H9 (cell line): Measurements from ENCODE around the gene BTNL3. TPM values are rescaled to one million over a fixed set of nuclear protein-coding genes. Genes with fewer than 3 reads are reported as not detected.

Experiments used
- DNase-seq: peaks from one replicate; pipeline ENCODE4 v3.0.0-alpha.2; 2017
- H2AFZ ChIP-seq: one replicate; pipeline ENCODE4 v1.6.1; 2013; ENCODE audit warnings: mild to moderate bottlenecking, low read length, control low read depth, moderate library complexity
- H2AK5ac ChIP-seq: 2 replicates; pipeline ENCODE4 v1.6.1; 2013; ENCODE audit warnings: low read length, control low read depth, mixed read lengths; ENCODE audit not compliant: insufficient read length
- H2BK120ac ChIP-seq: one replicate; pipeline ENCODE4 v1.6.1; 2013; ENCODE audit warnings: low read depth, mild to moderate bottlenecking, low read length, control low read depth, inconsistent platforms; ENCODE audit not compliant: poor library complexity, severe bottlenecking
- H2BK12ac ChIP-seq: 2 replicates; pipeline ENCODE4 v1.6.1; 2013; ENCODE audit warnings: low read length, control low read depth, mixed read lengths, low read depth; ENCODE audit not compliant: insufficient read length
- H2BK15ac ChIP-seq: 2 replicates; pipeline ENCODE4 v1.6.1; 2013; ENCODE audit warnings: low read depth, low read length, control low read depth
- H2BK20ac ChIP-seq: one replicate; pipeline ENCODE4 v1.6.1; 2013; ENCODE audit warnings: low read depth, mild to moderate bottlenecking, low read length, control low read depth, inconsistent platforms; ENCODE audit not compliant: poor library complexity, severe bottlenecking
- H2BK5ac ChIP-seq: 2 replicates; pipeline ENCODE4 v1.6.1; 2013; ENCODE audit warnings: low read length, control low read depth, mixed read lengths; ENCODE audit not compliant: insufficient read length
- H3K14ac ChIP-seq: 2 replicates; pipeline ENCODE4 v1.6.1; 2013; ENCODE audit warnings: low read length, control low read depth; ENCODE audit not compliant: insufficient read depth
- H3K18ac ChIP-seq: 2 replicates; pipeline ENCODE4 v1.6.1; 2013; ENCODE audit warnings: low read depth, mild to moderate bottlenecking, mixed read lengths, low read length, control low read depth; ENCODE audit not compliant: insufficient read length
- H3K23ac ChIP-seq: 2 replicates; pipeline ENCODE4 v1.6.1; 2013; ENCODE audit warnings: low read length, control low read depth, mixed read lengths, low read depth; ENCODE audit not compliant: insufficient read length
- H3K23me2 ChIP-seq: 2 replicates; pipeline ENCODE4 v1.6.1; 2013; ENCODE audit warnings: low read depth, mild to moderate bottlenecking, mixed read lengths, low read length, control low read depth; ENCODE audit not compliant: insufficient read length, poor library complexity, severe bottlenecking
- H3K27ac ChIP-seq: 2 replicates; pipeline ENCODE4 v1.5.1; 2013; ENCODE audit warnings: low read length, control low read depth, mixed read lengths, low read depth; ENCODE audit not compliant: insufficient read length
- H3K27me3 ChIP-seq: 2 replicates; pipeline ENCODE4 v1.6.1; 2013; ENCODE audit warnings: low read length, control low read depth, inconsistent platforms; ENCODE audit not compliant: insufficient read depth
- H3K4ac ChIP-seq: 2 replicates; pipeline ENCODE4 v1.6.1; 2013; ENCODE audit warnings: low read depth, mild to moderate bottlenecking, control low read depth, inconsistent platforms, low read length, moderate library complexity
- H3K4me1 ChIP-seq: 2 replicates; pipeline ENCODE4 v1.6.1; 2013; ENCODE audit warnings: low read length, control low read depth, inconsistent platforms; ENCODE audit not compliant: insufficient read depth
- H3K4me2 ChIP-seq: 2 replicates; pipeline ENCODE4 v1.6.1; 2013; ENCODE audit warnings: low read length, control low read depth, mixed read lengths; ENCODE audit not compliant: insufficient read length, insufficient read depth
- H3K56ac ChIP-seq: 2 replicates; pipeline ENCODE4 v1.6.1; 2013; ENCODE audit warnings: low read depth, mild to moderate bottlenecking, mixed read lengths, low read length, control low read depth; ENCODE audit not compliant: insufficient read length
- H3K79me1 ChIP-seq: 2 replicates; pipeline ENCODE4 v1.6.1; 2013; ENCODE audit warnings: low read depth, mild to moderate bottlenecking, moderate library complexity, low read length, control low read depth, inconsistent platforms; ENCODE audit not compliant: insufficient read depth, poor library complexity, severe bottlenecking
- H3K79me2 ChIP-seq: 2 replicates; pipeline ENCODE4 v1.6.1; 2013; ENCODE audit warnings: low read length, control low read depth, inconsistent platforms; ENCODE audit not compliant: insufficient read depth
- H3K9ac ChIP-seq: 2 replicates; pipeline ENCODE4 v1.6.1; 2013; ENCODE audit warnings: low read length, control low read depth, mixed read lengths; ENCODE audit not compliant: insufficient read length; ENCODE audit errors: extremely low read depth
- H3K9me3 ChIP-seq: one replicate; pipeline ENCODE4 v1.6.1; 2013; ENCODE audit warnings: low read depth, low read length, inconsistent platforms; ENCODE audit not compliant: control insufficient read depth
- H3T11ph ChIP-seq: one replicate; pipeline ENCODE4 v1.6.1; 2013; ENCODE audit warnings: mild to moderate bottlenecking, low read length, control low read depth, inconsistent platforms
- H4K20me1 ChIP-seq: one replicate; pipeline ENCODE4 v1.6.1; 2013; ENCODE audit not compliant: control insufficient read depth, insufficient read length, insufficient read depth
- H4K5ac ChIP-seq: 2 replicates; pipeline ENCODE4 v1.6.1; 2013; ENCODE audit warnings: low read depth, mild to moderate bottlenecking, mixed read lengths, low read length, control low read depth; ENCODE audit not compliant: insufficient read length
- H4K8ac ChIP-seq: replicated peaks from 2 replicates; pipeline ENCODE4 v1.6.1; 2013; ENCODE audit warnings: low read length, control low read depth, mixed read lengths, low read depth; ENCODE audit not compliant: insufficient read length
- H4K91ac ChIP-seq: 2 replicates; pipeline ENCODE4 v1.6.1; 2013; ENCODE audit warnings: low read depth, mild to moderate bottlenecking, moderate library complexity, mixed read lengths, low read length, control low read depth; ENCODE audit not compliant: insufficient read length
- H3K27ac Mint-ChIP-seq, 3 experiments: 2 replicates in 2 of 3; 3 replicates in 1 of 3; pipeline ENCODE4 v1.8.0; 2020 to 2021; ENCODE audit warnings: mixed read lengths in 3 of 3, mild to moderate bottlenecking in 1 of 3, moderate library complexity in 1 of 3
- H3K27me3 Mint-ChIP-seq: 2 replicates; pipeline ENCODE4 v1.8.0; 2021; ENCODE audit warnings: low read depth, mild to moderate bottlenecking, moderate library complexity, mixed read lengths
- H3K36me3 Mint-ChIP-seq, 3 experiments: 2 replicates in 2 of 3; 3 replicates in 1 of 3; pipeline ENCODE4 v1.8.0; 2020 to 2021; ENCODE audit warnings: low read depth in 3 of 3, mixed read lengths in 3 of 3; ENCODE audit not compliant: insufficient read depth in 1 of 3
- H3K4me1 Mint-ChIP-seq, 2 experiments: 2 replicates each; pipeline ENCODE4 v1.8.0; 2020; ENCODE audit warnings: mixed read lengths in 2 of 2
- H3K4me3 Mint-ChIP-seq, 2 experiments: 2 replicates in 1 of 2; 3 replicates in 1 of 2; pipeline ENCODE4 v1.8.0; 2020 to 2021; ENCODE audit warnings: mild to moderate bottlenecking in 2 of 2, mixed read lengths in 2 of 2, moderate library complexity in 1 of 2
- H3K9me3 Mint-ChIP-seq, 2 experiments: 2 replicates in 1 of 2; 3 replicates in 1 of 2; pipeline ENCODE4 v1.8.0; 2020; ENCODE audit warnings: mild to moderate bottlenecking in 2 of 2, mixed read lengths in 2 of 2, moderate library complexity in 1 of 2
- WGBS: extraction: QIAGEN DNeasy Blood & Tissue Kit; methylation state at CpG from one replicate; pipeline ENCODE4 v1.1.7; 2013; ENCODE audit warnings: missing lambda C conversion rate, low lambda C conversion rate, mixed read lengths; ENCODE audit not compliant: insufficient read length; ENCODE audit errors: extremely low coverage; 5-methylcytosine and 5-hydroxymethylcytosine counted together
- total RNA-seq: library from RNA; stranded (reverse); gene quantifications from 2 replicates; pipeline ENCODE4 v1.2.1, GENCODE V29; 2021
- TF ChIP-seq, protein P1 (sequence below): fragments of 200-600 bp; sonication (generic); conservative IDR thresholded peaks from 3 replicates; pipeline ENCODE4 v1.8.0; 2021; ENCODE audit warnings: antibody characterized with exemption, mild to moderate bottlenecking

The BTNL3 gene
- total RNA-seq, 1 experiment from 2014 or later: not detected

DNA sequence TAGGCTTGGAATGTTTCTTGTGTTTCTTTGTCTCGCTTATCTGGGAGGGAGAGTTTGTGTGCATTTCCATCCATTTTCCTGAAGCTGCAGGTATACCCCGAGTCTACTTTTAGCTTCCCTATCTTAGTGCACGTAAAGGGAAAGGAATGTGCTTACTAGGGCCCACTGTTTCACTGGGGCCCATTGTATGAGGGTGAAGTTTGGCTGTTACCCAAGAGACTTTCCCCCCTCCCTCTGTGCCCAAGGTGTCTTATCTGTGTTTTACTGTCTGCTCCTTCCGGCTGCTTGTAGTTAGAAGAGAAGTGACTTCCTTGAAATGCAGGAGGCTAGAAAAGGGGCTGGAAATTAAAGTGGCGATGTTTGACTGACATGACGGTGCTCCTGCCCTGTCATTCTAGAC is 12.1 kb upstream of the BTNL3 start:
- Mint-ChIP-seq H3K9me3 (peaks cover 0 to 3% of the 10 kb centered on the region in 2 experiments; a peak in 2 of 5 replicates), H3K4me1 (no peaks in the 10 kb centered on the region), H3K4me3 (no peak overlapping the region), H3K27ac (no peak overlapping the region), H3K36me3 (no peaks in the 10 kb centered on the region), H3K27me3 (peaks cover 1% of the 10 kb centered on the region; the same call in 1 of the 2 replicates)
- Histone ChIP-seq H3K79me1 (no peaks in the 10 kb centered on the region), H4K91ac (no peak overlapping the region), H3K4ac (no peak overlapping the region), H4K20me1 (no peaks in the 10 kb centered on the region), H2BK5ac (no peak overlapping the region), H3K79me2 (no peaks in the 10 kb centered on the region), H3K18ac (no peak overlapping the region), H2AK5ac (no peak overlapping the region), H3K4me2 (no peak overlapping the region), H2BK20ac (no peak overlapping the region), H3K9ac (no peak overlapping the region), H3K27me3 (no peaks in the 10 kb centered on the region), H2BK120ac (no peak overlapping the region), H3K23me2 (no peaks in the 10 kb centered on the region), H4K8ac (no peak overlapping the region), H2AFZ (no peak overlapping the region), H3K14ac (no peak overlapping the region), H3K9me3 (no peaks in the 10 kb centered on the region), H3T11ph (no peak overlapping the region), H3K4me1 (no peaks in the 10 kb centered on the region), H3K27ac (no peak overlapping the region), H2BK12ac (no peak overlapping the region), H3K56ac (no peak overlapping the region), H4K5ac (no peak overlapping the region), H3K23ac (no peak overlapping the region), H2BK15ac (no peak overlapping the region)
- WGBS: no CpG with 5 or more reads among the region's 6 CpGs
- DNase-seq: no peak
- TF ChIP-seq, protein P1, sequence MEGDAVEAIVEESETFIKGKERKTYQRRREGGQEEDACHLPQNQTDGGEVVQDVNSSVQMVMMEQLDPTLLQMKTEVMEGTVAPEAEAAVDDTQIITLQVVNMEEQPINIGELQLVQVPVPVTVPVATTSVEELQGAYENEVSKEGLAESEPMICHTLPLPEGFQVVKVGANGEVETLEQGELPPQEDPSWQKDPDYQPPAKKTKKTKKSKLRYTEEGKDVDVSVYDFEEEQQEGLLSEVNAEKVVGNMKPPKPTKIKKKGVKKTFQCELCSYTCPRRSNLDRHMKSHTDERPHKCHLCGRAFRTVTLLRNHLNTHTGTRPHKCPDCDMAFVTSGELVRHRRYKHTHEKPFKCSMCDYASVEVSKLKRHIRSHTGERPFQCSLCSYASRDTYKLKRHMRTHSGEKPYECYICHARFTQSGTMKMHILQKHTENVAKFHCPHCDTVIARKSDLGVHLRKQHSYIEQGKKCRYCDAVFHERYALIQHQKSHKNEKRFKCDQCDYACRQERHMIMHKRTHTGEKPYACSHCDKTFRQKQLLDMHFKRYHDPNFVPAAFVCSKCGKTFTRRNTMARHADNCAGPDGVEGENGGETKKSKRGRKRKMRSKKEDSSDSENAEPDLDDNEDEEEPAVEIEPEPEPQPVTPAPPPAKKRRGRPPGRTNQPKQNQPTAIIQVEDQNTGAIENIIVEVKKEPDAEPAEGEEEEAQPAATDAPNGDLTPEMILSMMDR: no peak
